H9 (cell line): ENCODE data around the gene CHPT1. TPM values are rescaled to one million over a fixed set of nuclear protein-coding genes. Genes with fewer than 3 reads are reported as not detected.

ENCODE experiments used
- DNase-seq: peaks from one replicate; pipeline ENCODE4 v3.0.0-alpha.2; 2017
- H2AFZ ChIP-seq: one replicate; pipeline ENCODE4 v1.6.1; 2013; ENCODE audit warnings: mild to moderate bottlenecking, low read length, control low read depth, moderate library complexity
- H2AK5ac ChIP-seq: 2 replicates; pipeline ENCODE4 v1.6.1; 2013; ENCODE audit warnings: low read length, control low read depth, mixed read lengths; ENCODE audit not compliant: insufficient read length
- H2BK120ac ChIP-seq: one replicate; pipeline ENCODE4 v1.6.1; 2013; ENCODE audit warnings: low read depth, mild to moderate bottlenecking, low read length, control low read depth, inconsistent platforms; ENCODE audit not compliant: poor library complexity, severe bottlenecking
- H2BK12ac ChIP-seq: 2 replicates; pipeline ENCODE4 v1.6.1; 2013; ENCODE audit warnings: low read length, control low read depth, mixed read lengths, low read depth; ENCODE audit not compliant: insufficient read length
- H2BK15ac ChIP-seq: 2 replicates; pipeline ENCODE4 v1.6.1; 2013; ENCODE audit warnings: low read depth, low read length, control low read depth
- H2BK20ac ChIP-seq: one replicate; pipeline ENCODE4 v1.6.1; 2013; ENCODE audit warnings: low read depth, mild to moderate bottlenecking, low read length, control low read depth, inconsistent platforms; ENCODE audit not compliant: poor library complexity, severe bottlenecking
- H2BK5ac ChIP-seq: 2 replicates; pipeline ENCODE4 v1.6.1; 2013; ENCODE audit warnings: low read length, control low read depth, mixed read lengths; ENCODE audit not compliant: insufficient read length
- H3K14ac ChIP-seq: 2 replicates; pipeline ENCODE4 v1.6.1; 2013; ENCODE audit warnings: low read length, control low read depth; ENCODE audit not compliant: insufficient read depth
- H3K18ac ChIP-seq: 2 replicates; pipeline ENCODE4 v1.6.1; 2013; ENCODE audit warnings: low read depth, mild to moderate bottlenecking, mixed read lengths, low read length, control low read depth; ENCODE audit not compliant: insufficient read length
- H3K23ac ChIP-seq: 2 replicates; pipeline ENCODE4 v1.6.1; 2013; ENCODE audit warnings: low read length, control low read depth, mixed read lengths, low read depth; ENCODE audit not compliant: insufficient read length
- H3K23me2 ChIP-seq: 2 replicates; pipeline ENCODE4 v1.6.1; 2013; ENCODE audit warnings: low read depth, mild to moderate bottlenecking, mixed read lengths, low read length, control low read depth; ENCODE audit not compliant: insufficient read length, poor library complexity, severe bottlenecking
- H3K27ac ChIP-seq: 2 replicates; pipeline ENCODE4 v1.5.1; 2013; ENCODE audit warnings: low read length, control low read depth, mixed read lengths, low read depth; ENCODE audit not compliant: insufficient read length
- H3K27me3 ChIP-seq: 2 replicates; pipeline ENCODE4 v1.6.1; 2013; ENCODE audit warnings: low read length, control low read depth, inconsistent platforms; ENCODE audit not compliant: insufficient read depth
- H3K4ac ChIP-seq: 2 replicates; pipeline ENCODE4 v1.6.1; 2013; ENCODE audit warnings: low read depth, mild to moderate bottlenecking, control low read depth, inconsistent platforms, low read length, moderate library complexity
- H3K4me1 ChIP-seq: 2 replicates; pipeline ENCODE4 v1.6.1; 2013; ENCODE audit warnings: low read length, control low read depth, inconsistent platforms; ENCODE audit not compliant: insufficient read depth
- H3K4me2 ChIP-seq: 2 replicates; pipeline ENCODE4 v1.6.1; 2013; ENCODE audit warnings: low read length, control low read depth, mixed read lengths; ENCODE audit not compliant: insufficient read length, insufficient read depth
- H3K56ac ChIP-seq: 2 replicates; pipeline ENCODE4 v1.6.1; 2013; ENCODE audit warnings: low read depth, mild to moderate bottlenecking, mixed read lengths, low read length, control low read depth; ENCODE audit not compliant: insufficient read length
- H3K79me1 ChIP-seq: 2 replicates; pipeline ENCODE4 v1.6.1; 2013; ENCODE audit warnings: low read depth, mild to moderate bottlenecking, moderate library complexity, low read length, control low read depth, inconsistent platforms; ENCODE audit not compliant: insufficient read depth, poor library complexity, severe bottlenecking
- H3K79me2 ChIP-seq: 2 replicates; pipeline ENCODE4 v1.6.1; 2013; ENCODE audit warnings: low read length, control low read depth, inconsistent platforms; ENCODE audit not compliant: insufficient read depth
- H3K9ac ChIP-seq: 2 replicates; pipeline ENCODE4 v1.6.1; 2013; ENCODE audit warnings: low read length, control low read depth, mixed read lengths; ENCODE audit not compliant: insufficient read length; ENCODE audit errors: extremely low read depth
- H3K9me3 ChIP-seq: one replicate; pipeline ENCODE4 v1.6.1; 2013; ENCODE audit warnings: low read depth, low read length, inconsistent platforms; ENCODE audit not compliant: control insufficient read depth
- H3T11ph ChIP-seq: one replicate; pipeline ENCODE4 v1.6.1; 2013; ENCODE audit warnings: mild to moderate bottlenecking, low read length, control low read depth, inconsistent platforms
- H4K20me1 ChIP-seq: one replicate; pipeline ENCODE4 v1.6.1; 2013; ENCODE audit not compliant: control insufficient read depth, insufficient read length, insufficient read depth
- H4K5ac ChIP-seq: 2 replicates; pipeline ENCODE4 v1.6.1; 2013; ENCODE audit warnings: low read depth, mild to moderate bottlenecking, mixed read lengths, low read length, control low read depth; ENCODE audit not compliant: insufficient read length
- H4K8ac ChIP-seq: replicated peaks from 2 replicates; pipeline ENCODE4 v1.6.1; 2013; ENCODE audit warnings: low read length, control low read depth, mixed read lengths, low read depth; ENCODE audit not compliant: insufficient read length
- H4K91ac ChIP-seq: 2 replicates; pipeline ENCODE4 v1.6.1; 2013; ENCODE audit warnings: low read depth, mild to moderate bottlenecking, moderate library complexity, mixed read lengths, low read length, control low read depth; ENCODE audit not compliant: insufficient read length
- H3K27ac Mint-ChIP-seq, 3 experiments: 2 replicates in 2 of 3; 3 replicates in 1 of 3; pipeline ENCODE4 v1.8.0; 2020 to 2021; ENCODE audit warnings: mixed read lengths in 3 of 3, mild to moderate bottlenecking in 1 of 3, moderate library complexity in 1 of 3
- H3K27me3 Mint-ChIP-seq: 2 replicates; pipeline ENCODE4 v1.8.0; 2021; ENCODE audit warnings: low read depth, mild to moderate bottlenecking, moderate library complexity, mixed read lengths
- H3K36me3 Mint-ChIP-seq, 3 experiments: 2 replicates in 2 of 3; 3 replicates in 1 of 3; pipeline ENCODE4 v1.8.0; 2020 to 2021; ENCODE audit warnings: low read depth in 3 of 3, mixed read lengths in 3 of 3; ENCODE audit not compliant: insufficient read depth in 1 of 3
- H3K4me1 Mint-ChIP-seq, 2 experiments: 2 replicates each; pipeline ENCODE4 v1.8.0; 2020; ENCODE audit warnings: mixed read lengths in 2 of 2
- H3K4me3 Mint-ChIP-seq, 2 experiments: 2 replicates in 1 of 2; 3 replicates in 1 of 2; pipeline ENCODE4 v1.8.0; 2020 to 2021; ENCODE audit warnings: mild to moderate bottlenecking in 2 of 2, mixed read lengths in 2 of 2, moderate library complexity in 1 of 2
- H3K9me3 Mint-ChIP-seq, 2 experiments: 2 replicates in 1 of 2; 3 replicates in 1 of 2; pipeline ENCODE4 v1.8.0; 2020; ENCODE audit warnings: mild to moderate bottlenecking in 2 of 2, mixed read lengths in 2 of 2, moderate library complexity in 1 of 2
- CTCF ChIP-seq: fragments of 200-600 bp; sonication (generic); conservative IDR thresholded peaks from 3 replicates; pipeline ENCODE4 v1.8.0; 2021; ENCODE audit warnings: antibody characterized with exemption, mild to moderate bottlenecking
- WGBS: extraction: QIAGEN DNeasy Blood & Tissue Kit; methylation state at CpG from one replicate; pipeline ENCODE4 v1.1.7; 2013; ENCODE audit warnings: missing lambda C conversion rate, low lambda C conversion rate, mixed read lengths; ENCODE audit not compliant: insufficient read length; ENCODE audit errors: extremely low coverage; 5-methylcytosine and 5-hydroxymethylcytosine counted together
- total RNA-seq: library from RNA; stranded (reverse); gene quantifications from 2 replicates; pipeline ENCODE4 v1.2.1, GENCODE V29; 2021

CHPT1 gene
- total RNA-seq, 1 experiment from 2014 or later, result 17.1 TPM

DNA sequence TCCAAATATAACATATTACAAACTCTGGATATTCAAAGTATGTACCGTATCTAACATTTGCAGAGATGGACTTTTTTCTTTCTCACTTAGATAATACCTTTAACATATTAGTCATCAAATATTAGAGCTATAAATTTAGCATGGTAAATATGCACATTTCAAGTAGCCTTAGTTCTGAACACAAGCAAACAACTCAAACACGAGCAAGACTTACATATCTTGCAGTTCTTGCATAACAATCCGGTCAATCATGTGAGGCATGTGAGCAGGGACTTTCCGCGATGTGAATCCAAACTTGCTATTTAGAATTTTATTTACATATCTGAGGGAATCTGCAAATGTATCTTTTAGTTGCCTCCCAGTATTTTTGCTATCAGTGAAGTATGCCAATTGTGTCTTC, 63.9 kb downstream of the CHPT1 start:
- H3K79me1 ChIP-seq, result no peaks in the 10 kb centered on the region
- Mint-ChIP-seq H3K27ac (peak overlapping the region in 1 of 3 experiments; percentile 52; a peak in 1 of 7 replicates), H3K4me1 (peaks cover 4 to 5% of the 10 kb centered on the region in 2 experiments; a peak in 3 of 4 replicates), H3K27me3 (no peaks in the 10 kb centered on the region), H3K9me3 (no peaks in the 10 kb centered on the region), H3K4me3 (no peak overlapping the region), H3K36me3 (peaks cover 6 to 53% (median 37%) of the 10 kb centered on the region in 3 experiments; a peak in 6 of 7 replicates)
- no peak overlapping the region for H2BK5ac ChIP-seq
- no peak overlapping the region for H3K18ac ChIP-seq
- H2AK5ac ChIP-seq, result no peak overlapping the region
- H2BK120ac ChIP-seq, result no peak overlapping the region
- no peak overlapping the region for H3K4me2 ChIP-seq
- H2AFZ ChIP-seq, result no peak overlapping the region
- TF ChIP-seq CTCF, result no peak
- no peaks in the 10 kb centered on the region for H4K20me1 ChIP-seq
- H2BK20ac ChIP-seq, result no peak overlapping the region
- H3K56ac ChIP-seq, result no peak overlapping the region
- no peak overlapping the region for H3K23ac ChIP-seq
- no peaks in the 10 kb centered on the region; the same call in 1 of the 2 replicates for H3K4me1 ChIP-seq
- H2BK12ac ChIP-seq, result no peak overlapping the region
- no peak for DNase-seq
- H3T11ph ChIP-seq, result no peak overlapping the region
- H2BK15ac ChIP-seq, result no peak overlapping the region
- no peak overlapping the region for H3K9ac ChIP-seq
- H3K14ac ChIP-seq, result no peak overlapping the region
- no peak overlapping the region for H4K5ac ChIP-seq
- no peaks in the 10 kb centered on the region for H3K9me3 ChIP-seq
- no peaks in the 10 kb centered on the region for H3K23me2 ChIP-seq
- no peaks in the 10 kb centered on the region for H3K79me2 ChIP-seq
- H3K4ac ChIP-seq, result no peak overlapping the region
- H3K27ac ChIP-seq, result no peak overlapping the region
- H3K27me3 ChIP-seq, result no peaks in the 10 kb centered on the region
- no peak overlapping the region for H4K8ac ChIP-seq
- no peak overlapping the region for H4K91ac ChIP-seq
- WGBS, result no CpG with 5 or more reads among the region's 5 CpGs
